Measurements from ENCODE around the gene CAMK2N2.

GRCh38 chr3:184290331-184290730, 29.0 kb upstream of the CAMK2N2 start:
- no peak for TF ChIP-seq CTCF (conservative IDR thresholded peaks at IDR 0.05; ENCODE audit: low read depth, low read length)
- no peak for TF ChIP-seq CEBPB (IDR thresholded peaks at IDR 0.05; ENCODE audit: low read depth, low read length)
- TF ChIP-seq POLR2A (IDR thresholded peaks at IDR 0.05; ENCODE audit: low read depth, low read length): no peak
- no peak for TF ChIP-seq FOS (IDR thresholded peaks at IDR 0.05; ENCODE audit: low read depth, low read length)

Data from IMR-90 (cell line).